ENCODE measurements around the gene TXNDC2. TPM values are rescaled to one million over a fixed set of nuclear protein-coding genes. Genes with fewer than 3 reads are reported as not detected.
"Not testable (repeated sequence)": the region's sequence is repeated elsewhere in the genome, so short reads cannot be mapped to it uniquely, and the experiment has no call there.

Gene TXNDC2
- total RNA-seq, 1 donor from 2014 or later, result not detected

- intact Hi-C loops (cut with DNase I), result no loop called here
- ATAC-seq (ENCODE audit: poor library complexity) (peak; percentile 71), DNase-seq (no peak)
These were observed 8.7 kb upstream of the TXNDC2 start for GRCh38 chr18:9876867-9877654.

GRCh38 chr18:9877655-9878014 lies 8.1 kb upstream of the TXNDC2 start:
- ATAC-seq (ENCODE audit: poor library complexity) (no peak), DNase-seq (no peak)
- intact Hi-C loops (cut with DNase I), result no loop called here

GRCh38 chr18:9878095-9878494 lies 7.7 kb upstream of the TXNDC2 start:
- intact Hi-C loops (cut with DNase I), result no loop called here
- DNase-seq, result no peak
- no peak for ATAC-seq (ENCODE audit: poor library complexity)

GRCh38 chr18:9878783-9879242 lies 7.0 kb upstream of the TXNDC2 start:
- DNase-seq (no peak), ATAC-seq (ENCODE audit: poor library complexity) (no peak)
- intact Hi-C loops (cut with DNase I), result no loop called here

- DNase-seq (no peak), ATAC-seq (ENCODE audit: poor library complexity) (no peak)
- intact Hi-C loops (cut with DNase I), result no loop called here
These were observed 1.7 kb upstream of the TXNDC2 start for GRCh38 chr18:9884090-9884489.

- intact Hi-C loops (cut with DNase I), result no loop called here
- ATAC-seq (ENCODE audit: poor library complexity) (no peak), DNase-seq (no peak)
These were observed 1.1 kb upstream of the TXNDC2 start for GRCh38 chr18:9884532-9885140.

- intact Hi-C loops (cut with DNase I), result no loop called here
- ATAC-seq (ENCODE audit: poor library complexity) (no peak), DNase-seq (no peak)
These were observed 204 bp downstream of the TXNDC2 start for GRCh38 chr18:9886005-9886348.

- DNase-seq (no peak), ATAC-seq (ENCODE audit: poor library complexity) (no peak)
- intact Hi-C loops (cut with DNase I), result no loop called here
These were observed 2.2 kb downstream of the TXNDC2 start for GRCh38 chr18:9887992-9888391.

GRCh38 chr18:9890196-9890595 lies 4.4 kb downstream of the TXNDC2 start:
- intact Hi-C loops (cut with DNase I), result no loop called here
- ATAC-seq (ENCODE audit: poor library complexity) (no peak), DNase-seq (no peak)

GRCh38 chr18:9890957-9891356 lies 5.2 kb downstream of the TXNDC2 start:
- ATAC-seq (ENCODE audit: poor library complexity) (no peak), DNase-seq (no peak)
- intact Hi-C loops (cut with DNase I), result no loop called here

GRCh38 chr18:9891515-9891914 lies 5.7 kb downstream of the TXNDC2 start:
- ATAC-seq (ENCODE audit: poor library complexity); DNase-seq; intact Hi-C loops (cut with DNase I): not testable (repeated sequence)

GRCh38 chr18:9894454-9895068 lies 8.8 kb downstream of the TXNDC2 start:
- DNase-seq, result no peak
- intact Hi-C loops (cut with DNase I), result no loop called here
- ATAC-seq (ENCODE audit: poor library complexity), result no peak

GRCh38 chr18:9897129-9897528 lies 11.4 kb downstream of the TXNDC2 start:
- intact Hi-C loops (cut with DNase I), result no loop called here
- no peak for DNase-seq
- ATAC-seq (ENCODE audit: poor library complexity), result no peak

- intact Hi-C loops (cut with DNase I); DNase-seq; ATAC-seq (ENCODE audit: poor library complexity): not testable (repeated sequence)
These were observed 12.1 kb downstream of the TXNDC2 start for GRCh38 chr18:9897787-9898291.

GRCh38 chr18:9898792-9899549 lies 13.2 kb downstream of the TXNDC2 start:
- no peak for ATAC-seq (ENCODE audit: poor library complexity)
- DNase-seq, result no peak
- intact Hi-C loops (cut with DNase I), result no loop called here

- DNase-seq; intact Hi-C loops (cut with DNase I); ATAC-seq (ENCODE audit: poor library complexity): not testable (repeated sequence)
These were observed 13.8 kb downstream of the TXNDC2 start for GRCh38 chr18:9899550-9899930.

- ATAC-seq (ENCODE audit: poor library complexity), result no peak
- DNase-seq, result no peak
- intact Hi-C loops (cut with DNase I), result no loop called here
These were observed 14.9 kb downstream of the TXNDC2 start for GRCh38 chr18:9900699-9901098.

GRCh38 chr18:9901377-9901776 lies 15.6 kb downstream of the TXNDC2 start:
- DNase-seq, result no peak
- ATAC-seq (ENCODE audit: poor library complexity), result no peak
- intact Hi-C loops (cut with DNase I), result no loop called here

GRCh38 chr18:9902264-9902663 lies 16.5 kb downstream of the TXNDC2 start:
- DNase-seq; ATAC-seq (ENCODE audit: poor library complexity); intact Hi-C loops (cut with DNase I): not testable (repeated sequence)
